Fibroblast of lung (primary cell): Measurements from ENCODE around the gene TMED3. TPM values are rescaled to one million over a fixed set of nuclear protein-coding genes. Genes with fewer than 3 reads are reported as not detected.

Source experiments
- DNase-seq, 2 donors: peaks; one replicate each; pipeline versions ENCODE4 v3.0.0 to v3.0.0-alpha.2; 2010; ENCODE audit warnings: low read depth in 2 of 2
- H2AFZ ChIP-seq: 2 replicates; pipeline ENCODE4 v1.5.1; 2012; ENCODE audit warnings: low read length, control low read depth, inconsistent platforms
- H3K27ac ChIP-seq: 2 replicates; pipeline ENCODE4 v1.5.1; 2011; ENCODE audit warnings: low read length, control low read depth; ENCODE audit not compliant: insufficient read depth
- H3K27me3 ChIP-seq: 2 replicates; pipeline ENCODE4 v1.5.1; 2011; ENCODE audit warnings: mild to moderate bottlenecking, low read length; ENCODE audit not compliant: control insufficient read depth, insufficient read depth
- H3K36me3 ChIP-seq: 2 replicates; pipeline ENCODE4 v1.5.1; 2011; ENCODE audit warnings: low read length; ENCODE audit not compliant: control insufficient read depth, insufficient read depth
- H3K4me1 ChIP-seq: 2 replicates; pipeline ENCODE4 v1.5.1; 2011; ENCODE audit warnings: low read length; ENCODE audit not compliant: control insufficient read depth, insufficient read depth; ENCODE audit errors: extremely low read depth
- H3K4me2 ChIP-seq: 2 replicates; pipeline ENCODE4 v1.5.1; 2011; ENCODE audit warnings: low read length, control low read depth; ENCODE audit not compliant: insufficient read depth; ENCODE audit errors: extremely low read depth
- H3K4me3 ChIP-seq, 4 experiments: fragments of 200-600 bp in 1 of 4; sonication (generic) in 1 of 4; replicated peaks in 1 of 4; 2 replicates each; pipeline ENCODE4 v1.5.1; 2011 to 2016; ENCODE audit warnings: low read length in 4 of 4, low read depth in 3 of 4, mild to moderate bottlenecking in 3 of 4, control low read depth in 2 of 4, inconsistent platforms in 1 of 4, mixed read lengths in 1 of 4; ENCODE audit not compliant: insufficient read depth in 1 of 4; ENCODE audit errors: control extremely low read depth in 1 of 4
- H3K79me2 ChIP-seq: 2 replicates; pipeline ENCODE4 v1.5.1; 2012; ENCODE audit warnings: mild to moderate bottlenecking, low read length, inconsistent platforms; ENCODE audit not compliant: control insufficient read depth, insufficient read depth
- H3K9ac ChIP-seq: 2 replicates; pipeline ENCODE4 v1.5.1; 2011; ENCODE audit warnings: mild to moderate bottlenecking, low read length, control low read depth; ENCODE audit not compliant: insufficient read depth
- H3K9me3 ChIP-seq: 2 replicates; pipeline ENCODE4 v1.5.1; 2012; ENCODE audit warnings: low read depth, low read length; ENCODE audit not compliant: control insufficient read depth, insufficient read depth
- H4K20me1 ChIP-seq: 2 replicates; pipeline ENCODE4 v1.5.1; 2011; ENCODE audit warnings: low read length; ENCODE audit not compliant: control insufficient read depth, insufficient read depth; ENCODE audit errors: extremely low read depth
- EZH2 ChIP-seq: IDR thresholded peaks from 2 replicates; pipeline ENCODE4 v1.5.1; 2012; ENCODE audit warnings: low read length, control low read depth, mild to moderate bottlenecking; ENCODE audit errors: missing control alignments
- polyA minus RNA-seq: library from RNA; depleted of rRNA, polyadenylated mRNA; stranded (reverse); fragments of >200 nt; gene quantifications from 2 replicates; pipeline ENCODE4 v1.2.3, GENCODE V29; 2011; ENCODE audit warnings: low replicate concordance
- polyA plus RNA-seq, 2 donors: library from polyadenylated mRNA; depleted of rRNA in 1 of 2; stranded (reverse) in 1 of 2; unstranded in 1 of 2; fragments of >200 nt; gene quantifications; 2 replicates each; pipeline ENCODE4 v1.2.1, GENCODE V29; 2011 to 2012; ENCODE audit warnings: missing spikeins in 1 of 2
- total RNA-seq: library from RNA; depleted of rRNA; stranded (reverse); fragments of >200 nt; gene quantifications from 2 replicates; pipeline ENCODE4 v1.2.1, GENCODE V29; 2014
- TF ChIP-seq, protein P1 (sequence below), 2 donors: IDR thresholded peaks in 1 of 2; conservative IDR thresholded peaks in 1 of 2; 1 replicate in 1 of 2; 2 replicates in 1 of 2; pipeline ENCODE4 v1.5.1; 2011 to 2012; ENCODE audit warnings: low read length in 2 of 2, control low read depth in 1 of 2, inconsistent platforms in 1 of 2, low read depth in 1 of 2, mild to moderate bottlenecking in 1 of 2

TMED3 gene
- total RNA-seq (82.2 and 118 TPM in 2 replicates), polyA plus RNA-seq (138 and 143 TPM in 2 replicates), polyA minus RNA-seq (115 and 169 TPM in 2 replicates)
- polyA plus RNA-seq (2012), result 121 and 127 TPM in 2 replicates

GRCh38 chr15:79310985-79311900 is at the start of gene TMED3:
Gene TMED3 (plus strand): TSS chr15:79311112. CDS start chr15:79311250, 138 bp downstream.
- peak within 1 kb of the TSS; percentile 83 for H3K9ac ChIP-seq
- peaks cover 10% of the 10 kb centered on the region for H3K27me3 ChIP-seq
- peak; percentile 86 to 88 for DNase-seq
- no peaks in the 10 kb centered on the region for H3K9me3 ChIP-seq
- H3K79me2 ChIP-seq, result peaks cover 19% of the 10 kb centered on the region
- TF ChIP-seq, protein P1, sequence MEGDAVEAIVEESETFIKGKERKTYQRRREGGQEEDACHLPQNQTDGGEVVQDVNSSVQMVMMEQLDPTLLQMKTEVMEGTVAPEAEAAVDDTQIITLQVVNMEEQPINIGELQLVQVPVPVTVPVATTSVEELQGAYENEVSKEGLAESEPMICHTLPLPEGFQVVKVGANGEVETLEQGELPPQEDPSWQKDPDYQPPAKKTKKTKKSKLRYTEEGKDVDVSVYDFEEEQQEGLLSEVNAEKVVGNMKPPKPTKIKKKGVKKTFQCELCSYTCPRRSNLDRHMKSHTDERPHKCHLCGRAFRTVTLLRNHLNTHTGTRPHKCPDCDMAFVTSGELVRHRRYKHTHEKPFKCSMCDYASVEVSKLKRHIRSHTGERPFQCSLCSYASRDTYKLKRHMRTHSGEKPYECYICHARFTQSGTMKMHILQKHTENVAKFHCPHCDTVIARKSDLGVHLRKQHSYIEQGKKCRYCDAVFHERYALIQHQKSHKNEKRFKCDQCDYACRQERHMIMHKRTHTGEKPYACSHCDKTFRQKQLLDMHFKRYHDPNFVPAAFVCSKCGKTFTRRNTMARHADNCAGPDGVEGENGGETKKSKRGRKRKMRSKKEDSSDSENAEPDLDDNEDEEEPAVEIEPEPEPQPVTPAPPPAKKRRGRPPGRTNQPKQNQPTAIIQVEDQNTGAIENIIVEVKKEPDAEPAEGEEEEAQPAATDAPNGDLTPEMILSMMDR (conservative IDR thresholded peaks at IDR 0.05 in 1 of 2, IDR thresholded peaks at IDR 0.05 in 1 of 2; ENCODE audit: low read depth in 1 of 2, low read length in 2 of 2), result peak in 1 of 2 donors; percentile 28
- TF ChIP-seq EZH2, result no peak
- peaks cover 5% of the 10 kb centered on the region for H3K4me1 ChIP-seq
- peak within 1 kb of the TSS; percentile 88 for H2AFZ ChIP-seq
- peak within 1 kb of the TSS; percentile 96 for H3K4me2 ChIP-seq
- H3K4me3 ChIP-seq, result peak within 1 kb of the TSS; percentile 73 to 97 (median 86)
- peak within 1 kb of the TSS; percentile 43 for H3K27ac ChIP-seq
- peaks cover 17% of the 10 kb centered on the region for H3K36me3 ChIP-seq
- H4K20me1 ChIP-seq, result no peaks in the 10 kb centered on the region

DNA sequence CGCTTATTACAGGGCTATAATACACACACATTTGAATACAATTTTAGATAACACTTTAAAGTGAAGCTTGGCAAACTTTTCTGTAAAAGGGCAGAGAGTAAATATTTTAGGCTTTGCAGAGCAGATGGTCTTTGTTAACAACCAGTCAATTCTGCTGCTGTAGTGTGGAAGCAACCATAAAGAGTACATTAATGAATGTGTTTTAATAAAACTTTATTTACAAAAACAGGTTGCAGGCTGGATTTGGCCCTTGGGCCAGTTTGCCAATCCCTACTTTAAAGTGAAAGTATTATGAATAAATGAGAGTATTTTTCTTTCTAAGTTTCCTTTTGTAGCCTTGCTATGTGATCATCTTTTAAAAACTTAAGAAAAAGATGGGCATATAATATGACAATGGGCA is 49.1 kb upstream of the TMED3 start:
- TF ChIP-seq, protein P1 (conservative IDR thresholded peaks at IDR 0.05 in 1 of 2, IDR thresholded peaks at IDR 0.05 in 1 of 2; ENCODE audit: low read depth in 1 of 2, low read length in 2 of 2), result no peak
- no peak for TF ChIP-seq EZH2
- Histone ChIP-seq H3K9me3 (no peaks in the 10 kb centered on the region), H4K20me1 (no peaks in the 10 kb centered on the region), H3K27ac (no peak overlapping the region), H3K4me2 (no peak overlapping the region), H3K4me3 (no peak overlapping the region), H3K4me1 (no peaks in the 10 kb centered on the region), H3K79me2 (no peaks in the 10 kb centered on the region), H2AFZ (no peak overlapping the region), H3K9ac (no peak overlapping the region), H3K27me3 (no peaks in the 10 kb centered on the region), H3K36me3 (no peaks in the 10 kb centered on the region)
- no peak for DNase-seq

DNA sequence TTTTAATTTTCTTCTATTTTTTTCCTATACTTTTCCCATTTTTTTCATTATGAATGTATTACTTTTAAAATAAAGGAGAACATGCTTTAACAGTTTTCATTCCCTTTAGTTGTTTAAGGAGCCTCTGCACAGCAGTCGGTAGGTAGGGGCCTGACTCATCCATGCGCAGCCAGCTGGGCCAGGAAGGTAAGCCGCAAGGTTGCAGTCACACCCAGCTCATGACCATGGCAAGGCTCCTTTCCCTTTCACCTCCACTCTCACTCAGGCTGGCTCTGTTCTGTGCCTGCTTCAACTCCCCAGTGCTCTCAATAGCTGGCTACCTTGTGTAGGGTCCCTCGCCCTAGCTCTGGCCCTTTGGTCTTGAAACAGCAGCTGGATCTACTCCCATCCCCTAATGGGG is 45.7 kb upstream of the TMED3 start:
- no peak for TF ChIP-seq EZH2
- TF ChIP-seq, protein P1 (conservative IDR thresholded peaks at IDR 0.05 in 1 of 2, IDR thresholded peaks at IDR 0.05 in 1 of 2; ENCODE audit: low read depth in 1 of 2, low read length in 2 of 2), result no peak
- Histone ChIP-seq H2AFZ (no peak overlapping the region), H3K27me3 (no peaks in the 10 kb centered on the region), H3K9ac (no peak overlapping the region), H3K36me3 (no peaks in the 10 kb centered on the region), H3K4me3 (no peak overlapping the region), H4K20me1 (no peaks in the 10 kb centered on the region), H3K4me2 (no peak overlapping the region), H3K9me3 (no peaks in the 10 kb centered on the region), H3K27ac (no peak overlapping the region), H3K79me2 (no peaks in the 10 kb centered on the region), H3K4me1 (no peaks in the 10 kb centered on the region)
- DNase-seq, result no peak
